Endothelial cell (in vitro differentiated cells): ENCODE data around the gene ATAD3C. TPM values are rescaled to one million over a fixed set of nuclear protein-coding genes. Genes with fewer than 3 reads are reported as not detected.
"Not testable (repeated sequence)": the region's sequence is repeated elsewhere in the genome, so short reads cannot be mapped to it uniquely, and the experiment has no call there.

Source experiments
- DNase-seq: peaks from one replicate; pipeline ENCODE4 v3.0.0; 2021; ENCODE audit warnings: low spot score
- H3K27ac Mint-ChIP-seq: one replicate; pipeline ENCODE4 v1.8.0; 2021; ENCODE audit warnings: mixed read lengths, inconsistent platforms; ENCODE audit not compliant: unreplicated experiment
- H3K27me3 Mint-ChIP-seq: one replicate; pipeline ENCODE4 v1.8.0; 2021; ENCODE audit warnings: mild to moderate bottlenecking, moderate library complexity, mixed read lengths, inconsistent platforms; ENCODE audit not compliant: unreplicated experiment
- H3K36me3 Mint-ChIP-seq: one replicate; pipeline ENCODE4 v1.8.0; 2021; ENCODE audit warnings: mild to moderate bottlenecking, low read depth, mixed read lengths, inconsistent platforms; ENCODE audit not compliant: unreplicated experiment
- H3K4me1 Mint-ChIP-seq: one replicate; pipeline ENCODE4 v1.8.0; 2021; ENCODE audit warnings: mild to moderate bottlenecking, mixed read lengths, inconsistent platforms; ENCODE audit not compliant: unreplicated experiment
- H3K4me3 Mint-ChIP-seq: one replicate; pipeline ENCODE4 v1.8.0; 2021; ENCODE audit warnings: mild to moderate bottlenecking, mixed read lengths, inconsistent platforms; ENCODE audit not compliant: unreplicated experiment
- H3K9me3 Mint-ChIP-seq: one replicate; pipeline ENCODE4 v1.8.0; 2021; ENCODE audit warnings: mixed read lengths, inconsistent platforms; ENCODE audit not compliant: unreplicated experiment
- CTCF ChIP-seq: fragments of 200-600 bp; sonication (generic); IDR thresholded peaks from one replicate; pipeline ENCODE4 v1.5.0; 2021; ENCODE audit warnings: antibody characterized with exemption; ENCODE audit not compliant: unreplicated experiment
- total RNA-seq: library from RNA; stranded (reverse); fragmentation: NEBNext Ultra II Directional; extraction: Animal tissue kit (Norgen Biotek cat#: 25700); gene quantifications from one replicate; pipeline ENCODE4 v1.2.1, GENCODE V29; 2021; ENCODE audit not compliant: unreplicated experiment

The ATAD3C gene
- total RNA-seq, 1 donor from 2014 or later = 2.9 TPM

GRCh38 chr1:1451696-1452364 lies 2.3 kb downstream of the ATAD3C start:
- DNase-seq = no peak
- no peaks in the 10 kb centered on the region for H3K9me3 Mint-ChIP-seq
- TF ChIP-seq CTCF = no peak
- H3K4me1 Mint-ChIP-seq = peaks cover 6% of the 10 kb centered on the region
- H3K36me3 Mint-ChIP-seq = no peaks in the 10 kb centered on the region
- no peak overlapping the region for H3K4me3 Mint-ChIP-seq
- H3K27ac Mint-ChIP-seq = no peak overlapping the region
- H3K27me3 Mint-ChIP-seq = peaks cover 2% of the 10 kb centered on the region

- H3K4me3 Mint-ChIP-seq, H3K27ac Mint-ChIP-seq, DNase-seq, H3K4me1 Mint-ChIP-seq, H3K36me3 Mint-ChIP-seq, H3K27me3 Mint-ChIP-seq, H3K9me3 Mint-ChIP-seq: not testable (repeated sequence)
Observed at GRCh38 chr1:1452365-1452739, 2.9 kb downstream of the ATAD3C start.

GRCh38 chr1:1452882-1453281 lies 3.4 kb downstream of the ATAD3C start:
- H3K4me3 Mint-ChIP-seq = no peak overlapping the region
- DNase-seq = no peak
- H3K4me1 Mint-ChIP-seq = peaks cover 6% of the 10 kb centered on the region
- peaks cover 2% of the 10 kb centered on the region for H3K27me3 Mint-ChIP-seq
- TF ChIP-seq CTCF = no peak
- no peaks in the 10 kb centered on the region for H3K9me3 Mint-ChIP-seq
- no peak overlapping the region for H3K27ac Mint-ChIP-seq
- no peaks in the 10 kb centered on the region for H3K36me3 Mint-ChIP-seq

GRCh38 chr1:1454286-1455056 lies 5.0 kb downstream of the ATAD3C start:
- DNase-seq, H3K4me1 Mint-ChIP-seq, H3K4me3 Mint-ChIP-seq, H3K27ac Mint-ChIP-seq, H3K36me3 Mint-ChIP-seq, H3K27me3 Mint-ChIP-seq, H3K9me3 Mint-ChIP-seq: not testable (repeated sequence)

- H3K27ac Mint-ChIP-seq = no peak overlapping the region
- no peaks in the 10 kb centered on the region for H3K9me3 Mint-ChIP-seq
- H3K4me3 Mint-ChIP-seq = no peak overlapping the region
- no peak for DNase-seq
- no peaks in the 10 kb centered on the region for H3K4me1 Mint-ChIP-seq
- peaks cover 2% of the 10 kb centered on the region for H3K27me3 Mint-ChIP-seq
- H3K36me3 Mint-ChIP-seq = no peaks in the 10 kb centered on the region
- TF ChIP-seq CTCF = no peak
Observed at GRCh38 chr1:1455366-1455884, 5.9 kb downstream of the ATAD3C start.

- H3K27ac Mint-ChIP-seq, H3K4me3 Mint-ChIP-seq, H3K27me3 Mint-ChIP-seq, DNase-seq, H3K36me3 Mint-ChIP-seq, H3K4me1 Mint-ChIP-seq, H3K9me3 Mint-ChIP-seq: not testable (repeated sequence)
Observed at GRCh38 chr1:1455934-1456333, 6.4 kb downstream of the ATAD3C start.

- H3K27ac Mint-ChIP-seq, H3K4me3 Mint-ChIP-seq, H3K27me3 Mint-ChIP-seq, H3K9me3 Mint-ChIP-seq, H3K36me3 Mint-ChIP-seq, H3K4me1 Mint-ChIP-seq, DNase-seq: not testable (repeated sequence)
Observed at GRCh38 chr1:1456683-1457255, 7.3 kb downstream of the ATAD3C start.

- not testable (repeated sequence) for H3K9me3 Mint-ChIP-seq, H3K4me1 Mint-ChIP-seq, H3K27ac Mint-ChIP-seq, H3K27me3 Mint-ChIP-seq, H3K4me3 Mint-ChIP-seq, H3K36me3 Mint-ChIP-seq, DNase-seq
Observed at GRCh38 chr1:1459156-1459555, 9.7 kb downstream of the ATAD3C start.

- H3K27me3 Mint-ChIP-seq, H3K36me3 Mint-ChIP-seq, H3K4me1 Mint-ChIP-seq, H3K27ac Mint-ChIP-seq, H3K9me3 Mint-ChIP-seq, H3K4me3 Mint-ChIP-seq, DNase-seq: not testable (repeated sequence)
Observed at GRCh38 chr1:1459711-1460110, 10.2 kb downstream of the ATAD3C start.
